HCT116 (cell line): ENCODE measurements around the gene PRKN. TPM values are rescaled to one million over a fixed set of nuclear protein-coding genes. Genes with fewer than 3 reads are reported as not detected.

ENCODE experiments used
- ATAC-seq: fragments of 200-7000 bp; cut with Tn5 transposase; 2 replicates; pipeline ENCODE4 v1.9.1; 2020; ENCODE audit warnings: mild to moderate bottlenecking, moderate library complexity
- BruUV-seq: library from RNA; stranded (reverse); fragments of 400-500 nt; replicated peaks from 2 replicates; lab custom pipeline; 2021; lab: Mats Ljungman, UMichigan
- CTCF ChIA-PET: fragments of 300-600 bp; sonication (Branson Sonifier 250); formaldehyde crosslinking; loops from one replicate; lab custom pipeline; 2021; ENCODE audit warnings: antibody characterized with exemption; lab: Charles Lee
- POLR2A ChIA-PET: fragments of 300-600, 350-600 bp; sonication (Branson Sonifier 250); formaldehyde crosslinking; loops from one replicate; lab custom pipeline; 2021; ENCODE audit warnings: antibody characterized with exemption; lab: Charles Lee
- RAD21 ChIA-PET, 2 experiments: fragments of 300-600 bp; sonication (Branson Sonifier 250); formaldehyde crosslinking; loops; one replicate each; lab custom pipeline; 2023; ENCODE audit warnings: low total read pairs in 2 of 2; ENCODE audit not compliant: uncharacterized antibody in 2 of 2, unreplicated experiment in 2 of 2, low non-redundant PET in 1 of 2; lab: Charles Lee
- DNase-seq: peaks from one replicate; pipeline ENCODE4 v3.0.0-alpha.2; 2010; ENCODE audit warnings: low read depth, low spot score
- H2AFZ ChIP-seq: fragments of 200-600 bp; shearing (Covaris generic), sonication (generic); 2 replicates; pipeline ENCODE4 v1.6.1; 2017; ENCODE audit warnings: low read depth, mixed run types, mixed read lengths, antibody characterized with exemption, low read length; ENCODE audit not compliant: poor library complexity, severe bottlenecking
- H3K27ac ChIP-seq: 2 replicates; pipeline ENCODE4 v1.5.1; 2012; ENCODE audit warnings: low read depth, low read length
- H3K27me3 ChIP-seq: fragments of 200-600 bp; sonication (generic); 2 replicates; pipeline ENCODE4 v1.6.1; 2016; ENCODE audit warnings: mixed run types, low read length, mixed read lengths; ENCODE audit not compliant: insufficient read depth
- H3K36me3 ChIP-seq, 2 experiments: fragments of 200-500 bp in 1 of 2; fragments of 200-600 bp in 1 of 2; sonication (Bioruptor generic) in 1 of 2; sonication (generic) in 1 of 2; 2 replicates each; pipeline versions ENCODE4 v1.5.1 to v1.6.1; 2014 to 2016; ENCODE audit warnings: low read length in 2 of 2, inconsistent platforms in 1 of 2, mixed read lengths in 1 of 2, mixed run types in 1 of 2; ENCODE audit not compliant: insufficient read depth in 2 of 2, control insufficient read depth in 1 of 2
- H3K4me1 ChIP-seq, 2 experiments: fragments of 200-600 bp in 1 of 2; sonication (generic) in 1 of 2; 2 replicates each; pipeline versions ENCODE4 v1.5.1 to v1.6.1; 2012 to 2017; ENCODE audit warnings: low read length in 2 of 2, inconsistent platforms in 1 of 2, mild to moderate bottlenecking in 1 of 2, mixed read lengths in 1 of 2, mixed run types in 1 of 2, moderate library complexity in 1 of 2; ENCODE audit not compliant: insufficient read depth in 2 of 2, control insufficient read depth in 1 of 2
- H3K4me2 ChIP-seq: fragments of 200-600 bp; sonication (generic); 2 replicates; pipeline ENCODE4 v1.6.1; 2017; ENCODE audit warnings: mixed run types, low read length, mixed read lengths
- H3K4me3 ChIP-seq, 2 experiments: fragments of 200-600 bp in 1 of 2; sonication (generic) in 1 of 2; replicated peaks in 1 of 2; 2 replicates each; pipeline ENCODE4 v1.5.1; 2011 to 2016; ENCODE audit warnings: low read length in 2 of 2, control low read depth in 1 of 2, low read depth in 1 of 2, mild to moderate bottlenecking in 1 of 2, mixed read lengths in 1 of 2, mixed run types in 1 of 2
- H3K79me2 ChIP-seq: fragments of 200-600 bp; sonication (generic); 2 replicates; pipeline ENCODE4 v1.6.1; 2017; ENCODE audit warnings: mild to moderate bottlenecking, mixed run types, low read length, moderate library complexity, mixed read lengths; ENCODE audit not compliant: insufficient read depth
- H3K9ac ChIP-seq: fragments of 200-600 bp; sonication (generic); 2 replicates; pipeline ENCODE4 v1.6.1; 2016; ENCODE audit warnings: low read length, mixed read lengths
- H3K9me2 ChIP-seq: fragments of 200-600 bp; sonication (generic), shearing (Covaris generic); 2 replicates; pipeline ENCODE4 v1.6.1; 2017; ENCODE audit warnings: mixed run types, mild to moderate bottlenecking, moderate library complexity; ENCODE audit not compliant: insufficient read depth
- H3K9me3 ChIP-seq, 2 experiments: fragments of 200-500 bp in 1 of 2; fragments of 200-600 bp in 1 of 2; sonication (Bioruptor generic) in 1 of 2; sonication (generic) in 1 of 2; 2 replicates each; pipeline ENCODE4 v1.6.1; 2014 to 2017; ENCODE audit warnings: low read length in 2 of 2, mixed read lengths in 2 of 2, inconsistent platforms in 1 of 2, low read depth in 1 of 2, mild to moderate bottlenecking in 1 of 2, mixed run types in 1 of 2, moderate library complexity in 1 of 2; ENCODE audit not compliant: control insufficient read depth in 1 of 2, insufficient read depth in 1 of 2
- H4K20me1 ChIP-seq: fragments of 200-600 bp; sonication (generic), shearing (Covaris generic); 2 replicates; pipeline ENCODE4 v1.6.1; 2017; ENCODE audit warnings: mixed run types, mild to moderate bottlenecking, moderate library complexity; ENCODE audit not compliant: insufficient read depth
- CBX3 ChIP-seq: IDR thresholded peaks from 2 replicates; pipeline ENCODE4 v1.6.1; 2012; ENCODE audit warnings: low read depth
- CEBPB ChIP-seq: IDR thresholded peaks from 2 replicates; pipeline ENCODE4 v1.6.1; 2012; ENCODE audit warnings: low read depth
- FOSL1 ChIP-seq: IDR thresholded peaks from 2 replicates; pipeline ENCODE4 v1.6.1; 2012; ENCODE audit warnings: low read depth
- MAX ChIP-seq: IDR thresholded peaks from 2 replicates; pipeline ENCODE4 v1.6.1; 2012
- POLR2A ChIP-seq: IDR thresholded peaks from 2 replicates; pipeline ENCODE4 v1.7.0; 2011; ENCODE audit warnings: borderline replicate concordance; ENCODE audit not compliant: insufficient read depth, insufficient read length; ENCODE audit errors: extremely low read depth
- RAD21 ChIP-seq: IDR thresholded peaks from 2 replicates; pipeline ENCODE4 v1.6.1; 2012; ENCODE audit warnings: low read depth, mild to moderate bottlenecking
- SIN3A ChIP-seq: IDR thresholded peaks from 2 replicates; pipeline ENCODE4 v1.6.1; 2012; ENCODE audit warnings: low read depth
- SP1 ChIP-seq: IDR thresholded peaks from 2 replicates; pipeline ENCODE4 v1.6.1; 2012; ENCODE audit warnings: low read depth
- TCF7L2 ChIP-seq: IDR thresholded peaks from 2 replicates; pipeline ENCODE4 v1.7.0; 2011; ENCODE audit warnings: borderline replicate concordance, inconsistent platforms; ENCODE audit not compliant: insufficient read depth, insufficient read length; ENCODE audit errors: extremely low read depth
- YY1 ChIP-seq: IDR thresholded peaks from 2 replicates; pipeline ENCODE4 v1.6.1; 2011; ENCODE audit warnings: low read length, low read depth, moderate library complexity, mild to moderate bottlenecking; ENCODE audit not compliant: insufficient replicate concordance; ENCODE audit errors: extremely low read depth
- ZFX ChIP-seq: fragments of 450-650 bp; IDR thresholded peaks from 2 replicates; pipeline ENCODE4 v1.6.1; 2017
- ZNF274 ChIP-seq: fragments of 200-500 bp; sonication (Bioruptor generic); IDR thresholded peaks from 2 replicates; pipeline ENCODE4 v1.6.1; 2014; ENCODE audit warnings: mild to moderate bottlenecking, low read depth, low read length, inconsistent platforms
- intact Hi-C: fragments of 100-400 bp; cut with micrococcal nuclease; formaldehyde crosslinking; loops from 2 replicates; pipeline ENCODE4 v1.10.0; 2022
- total RNA-seq: library from RNA; stranded (reverse); gene quantifications from one replicate; pipeline ENCODE4 v1.2.1, GENCODE V29; 2021; ENCODE audit not compliant: unreplicated experiment
- TF ChIP-seq, protein P1 (sequence below), 3 experiments: fragments of 200-600 bp in 1 of 3; sonication (generic) in 1 of 3; IDR thresholded peaks in 2 of 3; conservative IDR thresholded peaks in 1 of 3; 2 replicates each; pipeline ENCODE4 v1.5.1; 2012 to 2017; ENCODE audit warnings: low read depth in 2 of 3, low read length in 2 of 3, antibody characterized with exemption in 1 of 3, borderline replicate concordance in 1 of 3, control low read depth in 1 of 3, mild to moderate bottlenecking in 1 of 3, mixed read lengths in 1 of 3, mixed run types in 1 of 3, moderate library complexity in 1 of 3; ENCODE audit not compliant: insufficient read depth in 1 of 3

Gene PRKN
- total RNA-seq, 1 experiment from 2014 or later, result 2.6 TPM

GRCh38 chr6:162485464-162485863 lies 242.1 kb downstream of the PRKN start:
- Histone ChIP-seq H3K27ac (no peak overlapping the region), H3K9me3 (peaks cover 0 to 4% of the 10 kb centered on the region in 2 experiments; a peak in 1 of 4 replicates), H3K36me3 (no peaks in the 10 kb centered on the region), H3K9ac (no peak overlapping the region), H4K20me1 (no peaks in the 10 kb centered on the region), H2AFZ (no peak overlapping the region), H3K79me2 (no peaks in the 10 kb centered on the region), H3K4me3 (no peak overlapping the region), H3K4me2 (no peak overlapping the region), H3K27me3 (no peaks in the 10 kb centered on the region), H3K4me1 (no peaks in the 10 kb centered on the region), H3K9me2 (no peaks in the 10 kb centered on the region)
- POLR2A ChIA-PET, result no interaction called here
- CTCF ChIA-PET, result no interaction called here
- TF ChIP-seq CBX3, result no peak
- no peak for TF ChIP-seq TCF7L2
- TF ChIP-seq MAX, result no peak
- TF ChIP-seq RAD21, result no peak
- no peak for TF ChIP-seq SIN3A
- no peak for TF ChIP-seq ZNF274
- TF ChIP-seq, protein P1, sequence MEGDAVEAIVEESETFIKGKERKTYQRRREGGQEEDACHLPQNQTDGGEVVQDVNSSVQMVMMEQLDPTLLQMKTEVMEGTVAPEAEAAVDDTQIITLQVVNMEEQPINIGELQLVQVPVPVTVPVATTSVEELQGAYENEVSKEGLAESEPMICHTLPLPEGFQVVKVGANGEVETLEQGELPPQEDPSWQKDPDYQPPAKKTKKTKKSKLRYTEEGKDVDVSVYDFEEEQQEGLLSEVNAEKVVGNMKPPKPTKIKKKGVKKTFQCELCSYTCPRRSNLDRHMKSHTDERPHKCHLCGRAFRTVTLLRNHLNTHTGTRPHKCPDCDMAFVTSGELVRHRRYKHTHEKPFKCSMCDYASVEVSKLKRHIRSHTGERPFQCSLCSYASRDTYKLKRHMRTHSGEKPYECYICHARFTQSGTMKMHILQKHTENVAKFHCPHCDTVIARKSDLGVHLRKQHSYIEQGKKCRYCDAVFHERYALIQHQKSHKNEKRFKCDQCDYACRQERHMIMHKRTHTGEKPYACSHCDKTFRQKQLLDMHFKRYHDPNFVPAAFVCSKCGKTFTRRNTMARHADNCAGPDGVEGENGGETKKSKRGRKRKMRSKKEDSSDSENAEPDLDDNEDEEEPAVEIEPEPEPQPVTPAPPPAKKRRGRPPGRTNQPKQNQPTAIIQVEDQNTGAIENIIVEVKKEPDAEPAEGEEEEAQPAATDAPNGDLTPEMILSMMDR (IDR thresholded peaks at IDR 0.05 in 2 of 3, conservative IDR thresholded peaks at IDR 0.05 in 1 of 3; ENCODE audit: borderline replicate concordance in 1 of 3, insufficient read depth in 1 of 3, low read depth in 2 of 3, low read length in 2 of 3), result no peak
- no peak for TF ChIP-seq FOSL1
- no peak for TF ChIP-seq SP1
- no peak for TF ChIP-seq ZFX
- TF ChIP-seq CEBPB, result no peak
- no peak for TF ChIP-seq POLR2A
- TF ChIP-seq YY1, result no peak
- ATAC-seq, result no peak
- BruUV-seq, result no TSS peak
- intact Hi-C loops, result no loop called here
- RAD21 ChIA-PET, result no interaction called here
- no peak for DNase-seq
